Subcutaneous abdominal adipose tissue (tissue), 5 donors: ENCODE results near the gene GPR62.
A peak's percentile ranks its signal among the peaks of the same experiment; 100 is the strongest.

Source experiments
- H3K27ac ChIP-seq: one replicate; pipeline ENCODE4 v1.7.0; 2013; ENCODE audit warnings: low read depth, mild to moderate bottlenecking, inconsistent platforms, low read length, moderate library complexity
- H3K27me3 ChIP-seq, 5 donors: one replicate each; pipeline ENCODE4 v1.7.0; 2013; ENCODE audit warnings: low read length in 5 of 5, inconsistent platforms in 1 of 5; ENCODE audit not compliant: control insufficient read depth in 5 of 5, insufficient read depth in 4 of 5
- H3K36me3 ChIP-seq, 5 donors: one replicate each; pipeline ENCODE4 v1.7.0; 2013; ENCODE audit warnings: low read length in 5 of 5; ENCODE audit not compliant: control insufficient read depth in 5 of 5, insufficient read depth in 5 of 5
- H3K4me1 ChIP-seq, 5 donors: one replicate each; pipeline ENCODE4 v1.7.0; 2013; ENCODE audit warnings: low read length in 5 of 5, mild to moderate bottlenecking in 3 of 5, moderate library complexity in 1 of 5; ENCODE audit not compliant: control insufficient read depth in 5 of 5, insufficient read depth in 5 of 5
- H3K4me3 ChIP-seq, 5 donors: one replicate each; pipeline ENCODE4 v1.7.0; 2013; ENCODE audit warnings: low read length in 5 of 5, low read depth in 1 of 5
- H3K9ac ChIP-seq, 5 donors: one replicate each; pipeline ENCODE4 v1.7.0; 2013; ENCODE audit warnings: low read length in 5 of 5, mild to moderate bottlenecking in 4 of 5, moderate library complexity in 3 of 5
- H3K9me3 ChIP-seq, 5 donors: one replicate each; pipeline ENCODE4 v1.7.0; 2013; ENCODE audit warnings: low read length in 5 of 5; ENCODE audit not compliant: control insufficient read depth in 5 of 5
- donor health status: healthy.
- donor health status: healthy.
- donor health status: healthy.
- donor health status: healthy.
- donor health status: healthy.

The GPR62 gene

DNA sequence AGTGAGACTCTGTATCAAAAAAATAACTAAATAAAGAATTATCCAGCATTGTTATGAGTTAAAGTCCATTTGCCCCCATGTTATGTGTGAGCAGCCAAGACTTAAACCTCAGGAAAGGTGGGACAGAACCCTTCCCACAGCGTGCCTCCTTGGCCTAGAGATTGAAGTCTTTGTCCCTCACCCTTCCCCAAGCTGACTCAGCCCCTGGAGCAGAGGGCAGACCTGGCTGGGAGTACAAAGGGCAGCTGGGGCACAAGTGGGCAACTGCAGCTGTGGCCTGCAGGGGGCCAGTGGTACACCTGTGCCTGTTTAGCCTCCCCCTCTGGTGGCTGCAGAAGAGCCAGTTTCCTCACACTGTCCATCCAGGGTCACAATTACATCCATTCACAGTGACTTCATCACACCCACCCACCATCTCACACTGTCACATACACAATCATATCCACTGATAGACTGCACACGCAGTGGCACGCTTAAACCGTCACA lies 27.2 kb downstream of the GPR62 start:
- no peaks in the 10 kb centered on the region for H3K27me3 ChIP-seq
- H3K27ac ChIP-seq, result peak overlapping the region; percentile 92
- H3K9ac ChIP-seq, result peak overlapping the region; percentile 43 to 89 (median 75)
- H3K9me3 ChIP-seq, result no peaks in the 10 kb centered on the region
- H3K4me1 ChIP-seq, result peaks cover 4 to 41% (median 23%) of the 10 kb centered on the region in 5 donors
- peaks cover 0 to 6% (median 0%) of the 10 kb centered on the region in 5 donors for H3K36me3 ChIP-seq
- peak overlapping the region; percentile 62 to 81 (median 70) for H3K4me3 ChIP-seq

DNA sequence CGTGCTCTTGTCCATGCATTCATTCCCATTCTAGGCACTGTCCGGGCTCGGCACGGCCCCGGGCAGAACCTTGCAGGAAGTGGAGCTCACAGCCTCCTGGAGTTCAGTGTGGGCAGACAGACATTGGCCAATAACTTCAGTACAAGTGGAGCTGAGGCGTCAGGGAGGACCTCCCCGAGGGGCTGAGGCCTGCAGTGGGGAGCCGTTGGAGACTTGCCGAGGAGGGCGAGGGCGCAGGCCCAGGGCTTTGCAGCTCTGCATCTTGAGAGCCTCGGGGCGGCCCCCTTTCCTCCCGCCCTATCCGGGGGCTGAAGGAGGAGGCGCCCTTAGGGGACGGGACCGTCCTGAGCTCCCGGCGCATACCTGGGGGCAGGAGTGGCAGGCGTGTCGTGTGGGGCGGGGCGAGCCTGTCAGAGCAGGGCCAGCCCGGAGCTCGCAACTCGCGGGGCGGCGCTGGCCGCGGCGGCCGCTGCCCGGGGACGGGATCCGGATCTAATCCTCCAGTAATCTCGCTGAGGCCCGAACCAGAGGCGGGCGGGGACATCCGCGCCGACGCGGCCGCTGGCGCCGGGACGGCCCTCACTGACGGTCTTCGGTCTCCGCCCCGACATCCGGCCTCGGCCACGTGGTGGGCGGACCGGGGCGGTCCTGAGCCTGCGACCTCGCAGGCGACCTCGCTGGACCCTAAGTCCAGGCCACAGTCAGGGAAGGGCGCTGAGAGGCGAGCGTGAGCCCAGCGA lies 27.8 kb downstream of the GPR62 start, which contains the start of gene ACY1:
TSS of gene ACY1 (plus strand) at position 698 of the 740 bp plus-strand sequence. CDS start 530 bp downstream, outside the sequence.
- peaks cover 4 to 41% (median 23%) of the 10 kb centered on the region in 5 donors for H3K4me1 ChIP-seq
- no peaks in the 10 kb centered on the region for H3K9me3 ChIP-seq
- no peaks in the 10 kb centered on the region for H3K27me3 ChIP-seq
- H3K27ac ChIP-seq, result peak within 1 kb of the TSS; percentile 92
- H3K4me3 ChIP-seq, result peak within 1 kb of the TSS; percentile 62 to 81 (median 70)
- H3K9ac ChIP-seq, result peak within 1 kb of the TSS; percentile 73 to 89 (median 78)
- peaks cover 0 to 6% (median 2%) of the 10 kb centered on the region in 5 donors for H3K36me3 ChIP-seq

DNA sequence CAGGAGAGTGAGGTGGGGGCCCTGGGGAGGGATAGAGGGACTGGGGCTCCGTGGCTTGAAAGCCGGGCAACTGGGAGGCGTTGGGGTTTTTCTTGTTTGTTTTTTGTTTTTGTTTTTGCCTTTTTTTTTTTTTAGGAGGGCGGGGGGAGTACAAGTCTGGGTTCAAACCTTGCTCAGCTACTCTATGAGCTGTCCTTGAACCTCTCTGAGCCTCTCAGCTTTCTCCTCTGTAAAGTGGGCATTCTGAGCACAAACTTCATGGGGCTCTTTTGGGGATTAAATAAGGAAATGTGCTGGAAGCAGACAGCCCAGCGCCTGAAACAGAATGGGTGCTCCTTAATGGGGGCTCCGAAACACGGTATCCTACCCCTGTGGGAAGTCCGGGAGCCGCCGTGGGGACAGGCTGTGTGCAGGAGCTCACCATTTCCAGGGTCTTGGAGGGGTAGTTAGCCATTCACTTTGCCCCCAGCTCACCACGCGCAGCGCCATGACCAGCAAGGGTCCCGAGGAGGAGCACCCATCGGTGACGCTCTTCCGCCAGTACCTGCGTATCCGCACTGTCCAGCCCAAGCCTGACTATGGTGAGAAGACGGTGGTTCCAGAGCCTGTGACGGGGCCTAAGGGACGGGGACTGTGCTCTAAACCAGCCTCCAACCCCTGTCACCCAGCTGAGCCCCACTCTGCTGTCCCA lies 28.5 kb downstream of the GPR62 start:
- peaks cover 4 to 43% (median 25%) of the 10 kb centered on the region in 5 donors for H3K4me1 ChIP-seq
- peaks cover 0 to 6% (median 2%) of the 10 kb centered on the region in 5 donors for H3K36me3 ChIP-seq

DNA sequence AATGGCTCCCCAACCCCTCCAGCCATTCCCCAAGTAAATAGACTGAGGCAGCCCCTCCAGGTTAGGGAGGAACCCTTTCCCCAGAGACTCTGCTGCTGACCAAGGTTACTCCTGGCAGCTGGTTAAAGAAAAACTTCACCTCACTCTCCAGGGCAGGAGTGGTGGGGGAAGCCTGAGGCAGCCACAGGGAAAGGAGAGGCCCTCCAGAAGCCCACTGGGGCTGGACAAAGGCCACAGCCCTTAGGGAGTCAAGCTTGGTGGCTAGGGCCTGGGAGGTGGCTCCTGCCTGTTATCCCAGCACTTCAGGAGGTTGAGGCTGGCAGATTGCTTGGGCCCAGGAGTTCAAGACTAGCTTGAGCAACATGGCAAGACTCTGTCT lies 29.1 kb downstream of the GPR62 start:
- peaks cover 5 to 49% (median 30%) of the 10 kb centered on the region in 5 donors for H3K4me1 ChIP-seq
- peak overlapping the region in 2 of 5 donors; percentile 0 to 70 for H3K4me3 ChIP-seq
- H3K9ac ChIP-seq, result peak overlapping the region; percentile 10 to 89 (median 78)
- no peaks in the 10 kb centered on the region for H3K9me3 ChIP-seq
- H3K27me3 ChIP-seq, result no peaks in the 10 kb centered on the region
- peak overlapping the region; percentile 92 for H3K27ac ChIP-seq
- peaks cover 0 to 6% (median 2%) of the 10 kb centered on the region in 5 donors for H3K36me3 ChIP-seq

More for the DNA sequence above, 28.5 kb downstream of the GPR62 start:
- H3K27ac ChIP-seq, result peak overlapping the region; percentile 92
- H3K9me3 ChIP-seq, result no peaks in the 10 kb centered on the region
- H3K4me3 ChIP-seq, result peak overlapping the region; percentile 41 to 74 (median 68)
- H3K27me3 ChIP-seq, result no peaks in the 10 kb centered on the region
- peak overlapping the region; percentile 10 to 89 (median 78) for H3K9ac ChIP-seq

DNA sequence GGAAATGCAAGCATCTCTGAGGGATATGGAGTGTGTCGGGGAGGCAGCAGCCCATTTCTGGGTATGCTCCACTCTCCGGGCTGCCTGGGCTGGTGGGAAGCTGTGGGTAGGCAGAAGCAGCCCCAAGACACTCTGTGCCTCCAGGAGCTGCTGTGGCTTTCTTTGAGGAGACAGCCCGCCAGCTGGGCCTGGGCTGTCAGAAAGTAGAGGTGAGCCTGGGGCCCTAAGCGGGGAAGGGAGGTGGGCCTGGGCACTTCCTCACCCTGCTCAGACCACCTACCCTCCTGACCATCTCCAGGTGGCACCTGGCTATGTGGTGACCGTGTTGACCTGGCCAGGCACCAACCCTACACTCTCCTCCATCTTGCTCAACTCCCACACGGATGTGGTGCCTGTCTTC lies 29.9 kb downstream of the GPR62 start:
- Histone ChIP-seq H3K9me3 (no peaks in the 10 kb centered on the region), H3K27ac (no peak overlapping the region), H3K27me3 (no peaks in the 10 kb centered on the region), H3K4me3 (no peak overlapping the region), H3K9ac (peak overlapping the region in 1 of 5 donors; percentile 45), H3K36me3 (peaks cover 0 to 6% (median 2%) of the 10 kb centered on the region in 5 donors), H3K4me1 (peaks cover 5 to 57% (median 36%) of the 10 kb centered on the region in 5 donors)

DNA sequence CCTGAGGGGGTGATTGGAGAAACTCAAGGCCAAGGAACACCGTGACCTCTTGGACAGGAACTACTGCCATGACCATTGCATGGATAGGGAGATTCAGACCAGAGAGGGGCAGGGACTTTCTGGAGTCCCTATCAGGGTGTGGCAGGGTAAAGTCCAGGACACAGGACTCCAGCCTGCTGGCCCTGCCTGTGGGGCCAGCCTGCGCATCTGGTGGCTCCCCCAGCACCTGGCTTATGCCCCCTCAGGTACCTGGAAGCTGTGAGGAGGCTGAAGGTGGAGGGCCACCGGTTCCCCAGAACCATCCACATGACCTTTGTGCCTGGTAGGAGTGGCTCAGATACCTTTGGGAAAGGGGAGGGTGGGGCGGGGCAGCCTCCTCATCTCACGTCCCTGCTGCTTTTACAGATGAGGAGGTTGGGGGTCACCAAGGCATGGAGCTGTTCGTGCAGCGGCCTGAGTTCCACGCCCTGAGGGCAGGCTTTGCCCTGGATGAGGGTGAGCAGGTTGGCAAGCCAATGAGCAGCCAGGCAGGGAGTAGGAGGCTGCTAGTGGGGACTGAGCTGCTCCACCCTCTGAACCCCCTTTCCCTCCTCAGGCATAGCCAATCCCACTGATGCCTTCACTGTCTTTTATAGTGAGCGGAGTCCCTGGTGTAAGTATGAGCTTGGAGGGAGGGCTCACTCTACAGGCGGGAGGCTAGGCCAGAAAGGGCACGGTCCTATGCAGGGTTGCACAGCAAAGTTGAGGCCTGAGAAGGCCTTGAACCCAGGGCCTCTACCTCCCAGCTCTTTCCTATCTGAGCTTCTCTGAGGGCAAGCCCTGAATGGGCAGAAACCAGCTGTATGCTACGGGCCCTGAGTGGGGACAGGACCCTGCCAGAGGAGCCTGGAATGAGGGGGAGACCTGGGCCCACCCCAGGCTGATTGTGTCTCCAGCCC lies 31.1 kb downstream of the GPR62 start:
- H3K9me3 ChIP-seq, result no peaks in the 10 kb centered on the region
- peaks cover 0 to 2% (median 0%) of the 10 kb centered on the region in 5 donors for H3K36me3 ChIP-seq
- H3K4me1 ChIP-seq, result peaks cover 5 to 54% (median 41%) of the 10 kb centered on the region in 5 donors
- peak overlapping the region in 2 of 5 donors; percentile 1 to 25 for H3K9ac ChIP-seq
- no peaks in the 10 kb centered on the region for H3K27me3 ChIP-seq
- H3K4me3 ChIP-seq, result no peak overlapping the region
- no peak overlapping the region for H3K27ac ChIP-seq

DNA sequence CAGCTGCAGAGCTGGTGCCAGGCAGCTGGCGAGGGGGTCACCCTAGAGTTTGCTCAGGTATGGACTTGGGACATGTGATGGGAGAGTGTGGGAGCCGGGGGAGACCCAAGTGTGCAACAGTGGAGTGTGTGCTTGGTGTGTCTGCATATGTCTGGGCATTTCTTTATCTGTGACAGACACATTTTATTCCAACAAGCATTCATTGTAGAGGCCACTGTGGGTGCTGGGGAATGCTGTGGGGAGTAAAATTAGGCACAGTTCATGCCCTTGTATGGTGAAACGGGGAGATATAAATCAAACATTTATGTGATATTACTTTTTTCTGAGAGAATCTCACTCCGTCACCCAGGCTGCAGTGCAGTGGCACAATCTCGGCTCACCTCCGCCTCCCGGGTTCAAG lies 32.4 kb downstream of the GPR62 start:
- H3K27me3 ChIP-seq, result no peaks in the 10 kb centered on the region
- no peaks in the 10 kb centered on the region for H3K9me3 ChIP-seq
- peaks cover 2 to 46% (median 32%) of the 10 kb centered on the region in 5 donors for H3K4me1 ChIP-seq
- no peak overlapping the region for H3K4me3 ChIP-seq
- H3K36me3 ChIP-seq, result peaks cover 0 to 12% (median 6%) of the 10 kb centered on the region in 5 donors
- H3K9ac ChIP-seq, result peak overlapping the region in 1 of 5 donors; percentile 13
- H3K27ac ChIP-seq, result no peak overlapping the region

DNA sequence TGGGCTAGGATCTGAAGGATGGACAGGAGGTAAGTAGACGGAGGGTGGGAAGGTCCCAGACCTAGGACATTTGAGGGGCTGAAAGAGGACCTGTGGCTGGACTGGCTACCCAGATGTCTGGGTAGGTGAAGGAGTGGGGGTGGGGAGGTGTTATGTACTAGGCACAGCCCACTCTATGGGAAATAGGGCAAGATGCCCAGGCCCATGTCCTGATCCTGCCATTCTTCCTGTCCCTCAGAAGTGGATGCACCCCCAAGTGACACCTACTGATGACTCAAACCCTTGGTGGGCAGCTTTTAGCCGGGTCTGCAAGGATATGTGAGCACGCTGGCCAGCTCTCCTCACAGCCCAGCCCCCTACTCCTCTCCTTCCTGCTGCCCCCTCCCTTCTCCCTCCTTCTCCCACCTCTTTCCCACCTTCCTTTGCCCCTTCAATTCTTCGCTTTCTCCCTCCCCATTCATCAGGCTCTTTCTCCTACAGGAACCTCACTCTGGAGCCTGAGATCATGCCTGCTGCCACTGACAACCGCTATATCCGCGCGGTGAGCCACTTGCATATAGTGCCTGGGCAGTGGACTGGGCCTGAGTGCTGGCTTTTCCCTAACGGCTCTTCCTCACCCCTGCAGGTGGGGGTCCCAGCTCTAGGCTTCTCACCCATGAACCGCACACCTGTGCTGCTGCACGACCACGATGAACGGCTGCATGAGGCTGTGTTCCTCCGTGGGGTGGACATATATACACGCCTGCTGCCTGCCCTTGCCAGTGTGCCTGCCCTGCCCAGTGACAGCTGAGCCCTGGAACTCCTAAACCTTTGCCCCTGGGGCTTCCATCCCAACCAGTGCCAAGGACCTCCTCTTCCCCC lies 33.3 kb downstream of the GPR62 start:
- Histone ChIP-seq H3K9me3 (no peaks in the 10 kb centered on the region), H3K9ac (peak overlapping the region in 3 of 5 donors; percentile 18 to 72 (median 61)), H3K4me1 (peaks cover 2 to 44% (median 27%) of the 10 kb centered on the region in 5 donors), H3K4me3 (no peak overlapping the region), H3K27me3 (no peaks in the 10 kb centered on the region), H3K36me3 (peaks cover 0 to 20% (median 13%) of the 10 kb centered on the region in 5 donors), H3K27ac (peak overlapping the region; percentile 50)
